Right hindlimb (tissue), 1 donor: ENCODE results near the gene OBP2B.
"Not testable (repeated sequence)": the region's sequence is repeated elsewhere in the genome, so short reads cannot be mapped to it uniquely, and the experiment has no call there.

Source experiments
- DNase-seq: peaks from one replicate; pipeline ENCODE4 v3.0.0-alpha.2; 2018

OBP2B gene

GRCh38 chr9:133221177-133221809, 12.2 kb upstream of the OBP2B start:
- DNase-seq: no peak

- DNase-seq: not testable (repeated sequence)
Measured at GRCh38 chr9:133218049-133218975, 9.3 kb upstream of the OBP2B start.

GRCh38 chr9:133217333-133217988, 8.4 kb upstream of the OBP2B start:
- not testable (repeated sequence) for DNase-seq

GRCh38 chr9:133214276-133214675, 5.2 kb upstream of the OBP2B start:
- DNase-seq: not testable (repeated sequence)

GRCh38 chr9:133210609-133211008, 1.6 kb upstream of the OBP2B start:
- no peak for DNase-seq

- DNase-seq: no peak
Measured at GRCh38 chr9:133210202-133210532, 1.1 kb upstream of the OBP2B start.

GRCh38 chr9:133209327-133210201, 514 bp upstream of the OBP2B start:
- not testable (repeated sequence) for DNase-seq

GRCh38 chr9:133208171-133208879, 725 bp downstream of the OBP2B start:
- not testable (repeated sequence) for DNase-seq

- no peak for DNase-seq
Measured at GRCh38 chr9:133207540-133208170, 1.4 kb downstream of the OBP2B start.

- no peak for DNase-seq
Measured at GRCh38 chr9:133207021-133207531, 2.0 kb downstream of the OBP2B start.

- DNase-seq: no peak
Measured at GRCh38 chr9:133205996-133206931, 2.8 kb downstream of the OBP2B start.

GRCh38 chr9:133205481-133205887, 3.6 kb downstream of the OBP2B start:
- DNase-seq: not testable (repeated sequence)

- DNase-seq: no peak
Measured at GRCh38 chr9:133204993-133205336, 4.1 kb downstream of the OBP2B start.

- no peak for DNase-seq
Measured at GRCh38 chr9:133204335-133204992, 4.6 kb downstream of the OBP2B start.

- no peak for DNase-seq
Measured at GRCh38 chr9:133203506-133204075, 5.5 kb downstream of the OBP2B start.

- DNase-seq: no peak
Measured at GRCh38 chr9:133202688-133203453, 6.2 kb downstream of the OBP2B start.

GRCh38 chr9:133202145-133202513, 6.9 kb downstream of the OBP2B start:
- no peak for DNase-seq

GRCh38 chr9:133201424-133202144, 7.5 kb downstream of the OBP2B start:
- DNase-seq: no peak
